SU-DHL-6 (cell line): ENCODE results near the gene MYH11.

ENCODE experiments used
- H2AFZ ChIP-seq: fragments of 200-600 bp; sonication (generic); 2 replicates; pipeline ENCODE4 v1.6.1; 2014; ENCODE audit warnings: low read depth, mild to moderate bottlenecking, moderate library complexity, mixed read lengths, antibody characterized with exemption, low read length; ENCODE audit not compliant: severe bottlenecking
- H3F3A ChIP-seq: fragments of 200-600 bp; shearing (Covaris generic); 2 replicates; pipeline ENCODE4 v1.6.0; 2016; ENCODE audit warnings: antibody characterized with exemption, mild to moderate bottlenecking; ENCODE audit not compliant: insufficient read depth
- H3K27ac ChIP-seq: fragments of 200-600 bp; sonication (generic); 2 replicates; pipeline ENCODE4 v1.5.1; 2016; ENCODE audit warnings: low read depth, mild to moderate bottlenecking, low read length, moderate library complexity, mixed read lengths
- H3K27me3 ChIP-seq: fragments of 200-600 bp; sonication (generic), shearing (Covaris generic); 2 replicates; pipeline ENCODE4 v1.6.0; 2014; ENCODE audit warnings: mild to moderate bottlenecking, low read length
- H3K36me3 ChIP-seq: fragments of 200-600 bp; sonication (generic); 2 replicates; pipeline ENCODE4 v1.6.1; 2014; ENCODE audit warnings: mild to moderate bottlenecking, low read length, mixed read lengths
- H3K4me2 ChIP-seq: fragments of 300-600, 200-600 bp; shearing (Covaris generic), sonication (generic); 2 replicates; pipeline ENCODE4 v1.6.0; 2014; ENCODE audit warnings: low read length, low read depth, mild to moderate bottlenecking; ENCODE audit not compliant: poor library complexity, severe bottlenecking
- H3K4me3 ChIP-seq: fragments of 200-600 bp; sonication (generic); 2 replicates; pipeline ENCODE4 v1.5.1; 2014; ENCODE audit warnings: antibody characterized with exemption, low read length, mild to moderate bottlenecking, mixed read lengths; ENCODE audit not compliant: insufficient read depth, poor library complexity, severe bottlenecking
- H3K79me2 ChIP-seq: fragments of 200-600 bp; sonication (generic); 2 replicates; pipeline ENCODE4 v1.6.1; 2014; ENCODE audit warnings: mild to moderate bottlenecking, low read length, moderate library complexity; ENCODE audit not compliant: insufficient read depth
- H3K9ac ChIP-seq: fragments of 200-600 bp; sonication (generic); 2 replicates; pipeline ENCODE4 v1.7.0; 2014; ENCODE audit warnings: mild to moderate bottlenecking, low read length
- H3K9me2 ChIP-seq: fragments of 200-600 bp; sonication (generic); replicated peaks from 2 replicates; pipeline ENCODE4 v1.6.1; 2014; ENCODE audit warnings: low read length; ENCODE audit not compliant: insufficient read depth
- H3K9me3 ChIP-seq: fragments of 200-600 bp; sonication (generic); 2 replicates; pipeline ENCODE4 v1.6.1; 2014; ENCODE audit warnings: low read length, mixed read lengths; ENCODE audit not compliant: insufficient read depth
- H4K20me1 ChIP-seq: fragments of 200-600 bp; sonication (generic); 2 replicates; pipeline ENCODE4 v1.6.1; 2014; ENCODE audit warnings: low read depth, mild to moderate bottlenecking, antibody characterized with exemption, low read length, moderate library complexity, mixed read lengths
- EZH2phosphoT487 ChIP-seq: fragments of 200-600 bp; sonication (generic), shearing (Covaris generic); conservative IDR thresholded peaks from 2 replicates; pipeline ENCODE4 v1.6.1; 2018; ENCODE audit warnings: mild to moderate bottlenecking, antibody characterized with exemption, low read length, moderate library complexity, mixed read lengths
- TF ChIP-seq, protein P1 (sequence below): fragments of 200-600 bp; sonication (generic); IDR thresholded peaks from one replicate; pipeline ENCODE4 v1.5.1; 2017; ENCODE audit warnings: antibody characterized with exemption, mild to moderate bottlenecking, low read length, moderate library complexity; ENCODE audit not compliant: insufficient read depth, poor library complexity, severe bottlenecking

MYH11 gene

DNA sequence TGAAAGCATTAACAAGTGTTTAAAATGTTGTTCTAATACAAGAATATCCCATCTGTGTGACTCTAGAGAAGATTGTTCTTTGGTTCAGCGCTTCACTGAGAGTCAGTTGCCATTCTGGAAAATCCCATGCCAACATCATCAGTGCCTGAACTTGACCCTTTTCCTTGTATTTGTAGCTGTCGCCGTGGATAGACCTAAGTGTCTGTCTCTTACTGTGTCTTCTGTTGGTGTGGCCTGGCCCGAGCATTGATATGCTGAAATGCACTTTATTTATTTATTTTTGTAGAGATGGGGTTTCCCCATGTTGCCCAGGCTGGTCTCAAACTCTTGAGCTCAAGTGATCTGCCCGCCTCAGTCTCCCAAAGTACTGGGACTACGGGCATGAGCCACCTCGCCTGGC is 76.0 kb downstream of the MYH11 start:
- Histone ChIP-seq H4K20me1 (no peaks in the 10 kb centered on the region), H2AFZ (no peak overlapping the region), H3K4me3 (no peak overlapping the region), H3K9me3 (no peaks in the 10 kb centered on the region), H3K79me2 (no peaks in the 10 kb centered on the region), H3F3A (no peaks in the 10 kb centered on the region), H3K36me3 (no peaks in the 10 kb centered on the region), H3K27me3 (no peaks in the 10 kb centered on the region), H3K9ac (no peak overlapping the region), H3K27ac (no peak overlapping the region), H3K4me2 (no peak overlapping the region), H3K9me2 (no peaks in the 10 kb centered on the region)
- no peak for TF ChIP-seq EZH2phosphoT487
- TF ChIP-seq, protein P1, sequence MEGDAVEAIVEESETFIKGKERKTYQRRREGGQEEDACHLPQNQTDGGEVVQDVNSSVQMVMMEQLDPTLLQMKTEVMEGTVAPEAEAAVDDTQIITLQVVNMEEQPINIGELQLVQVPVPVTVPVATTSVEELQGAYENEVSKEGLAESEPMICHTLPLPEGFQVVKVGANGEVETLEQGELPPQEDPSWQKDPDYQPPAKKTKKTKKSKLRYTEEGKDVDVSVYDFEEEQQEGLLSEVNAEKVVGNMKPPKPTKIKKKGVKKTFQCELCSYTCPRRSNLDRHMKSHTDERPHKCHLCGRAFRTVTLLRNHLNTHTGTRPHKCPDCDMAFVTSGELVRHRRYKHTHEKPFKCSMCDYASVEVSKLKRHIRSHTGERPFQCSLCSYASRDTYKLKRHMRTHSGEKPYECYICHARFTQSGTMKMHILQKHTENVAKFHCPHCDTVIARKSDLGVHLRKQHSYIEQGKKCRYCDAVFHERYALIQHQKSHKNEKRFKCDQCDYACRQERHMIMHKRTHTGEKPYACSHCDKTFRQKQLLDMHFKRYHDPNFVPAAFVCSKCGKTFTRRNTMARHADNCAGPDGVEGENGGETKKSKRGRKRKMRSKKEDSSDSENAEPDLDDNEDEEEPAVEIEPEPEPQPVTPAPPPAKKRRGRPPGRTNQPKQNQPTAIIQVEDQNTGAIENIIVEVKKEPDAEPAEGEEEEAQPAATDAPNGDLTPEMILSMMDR = no peak

GRCh38 chr16:15779664-15780351 is 77.0 kb downstream of the MYH11 start:
- Histone ChIP-seq H3K4me2 (no peak overlapping the region), H3F3A (no peaks in the 10 kb centered on the region), H3K9me2 (no peaks in the 10 kb centered on the region), H3K36me3 (no peaks in the 10 kb centered on the region), H3K27me3 (no peaks in the 10 kb centered on the region), H3K27ac (no peak overlapping the region), H4K20me1 (no peaks in the 10 kb centered on the region), H2AFZ (no peak overlapping the region), H3K4me3 (no peak overlapping the region), H3K79me2 (no peaks in the 10 kb centered on the region), H3K9ac (no peak overlapping the region), H3K9me3 (no peaks in the 10 kb centered on the region)
- no peak for TF ChIP-seq EZH2phosphoT487
- TF ChIP-seq, protein P1 = no peak

DNA sequence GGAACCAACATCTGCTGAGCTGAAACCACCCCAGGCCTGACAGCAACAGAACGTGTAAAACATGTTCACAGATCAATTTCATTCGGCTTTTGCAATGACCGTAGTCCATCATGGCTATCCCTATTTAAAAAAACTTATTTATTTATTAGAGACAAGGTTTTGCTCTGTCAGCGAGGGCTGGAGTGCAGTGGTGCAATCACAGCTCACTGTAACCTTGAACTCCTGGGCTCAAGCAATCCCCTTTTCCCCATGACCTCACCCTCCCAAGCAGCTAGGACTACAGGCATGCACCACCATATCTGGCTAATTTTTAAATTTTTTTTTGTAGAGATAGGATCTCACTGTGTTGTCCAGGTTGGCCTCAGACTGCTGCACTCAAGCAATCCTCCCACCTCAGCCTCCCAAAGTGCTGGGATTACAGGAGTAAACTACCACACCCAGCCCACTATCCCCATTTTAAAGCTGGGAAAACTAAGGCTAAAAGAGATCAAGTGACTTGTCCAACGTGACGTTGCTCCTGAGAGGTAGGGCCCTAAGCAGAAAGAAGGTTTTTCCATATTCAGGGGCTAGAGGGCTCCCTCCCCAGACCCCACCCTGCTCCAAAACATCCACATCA is 77.7 kb downstream of the MYH11 start:
- Histone ChIP-seq H3K79me2 (no peaks in the 10 kb centered on the region), H3K9me2 (no peaks in the 10 kb centered on the region), H4K20me1 (no peaks in the 10 kb centered on the region), H3K9me3 (no peaks in the 10 kb centered on the region), H3K36me3 (no peaks in the 10 kb centered on the region), H3K27ac (no peak overlapping the region), H2AFZ (no peak overlapping the region), H3F3A (no peaks in the 10 kb centered on the region), H3K27me3 (no peaks in the 10 kb centered on the region), H3K4me2 (no peak overlapping the region), H3K9ac (no peak overlapping the region), H3K4me3 (no peak overlapping the region)
- TF ChIP-seq, protein P1 = no peak
- TF ChIP-seq EZH2phosphoT487 = no peak
